Ectodermal cell (in vitro differentiated cells): ENCODE data around the gene TSG101.

Source experiments
- H3K27ac ChIP-seq: 2 replicates; pipeline ENCODE4 v1.7.0; 2013; ENCODE audit warnings: mild to moderate bottlenecking, low read depth, low read length; ENCODE audit not compliant: insufficient read depth, poor library complexity, severe bottlenecking
- H3K27me3 ChIP-seq: 2 replicates; pipeline ENCODE4 v1.7.0; 2013; ENCODE audit warnings: mild to moderate bottlenecking, low read length; ENCODE audit not compliant: insufficient read depth, control insufficient read depth, poor library complexity, severe bottlenecking
- H3K36me3 ChIP-seq: one replicate; pipeline ENCODE4 v1.7.0; 2013; ENCODE audit warnings: low read length; ENCODE audit not compliant: control insufficient read depth, insufficient read depth
- H3K4me1 ChIP-seq: one replicate; pipeline ENCODE4 v1.7.0; 2013; ENCODE audit warnings: low read length; ENCODE audit not compliant: control insufficient read depth, insufficient read depth
- H3K4me3 ChIP-seq: 2 replicates; pipeline ENCODE4 v1.7.0; 2013; ENCODE audit warnings: low read depth, low read length, control low read depth; ENCODE audit not compliant: insufficient read depth
- H3K9me3 ChIP-seq: 2 replicates; pipeline ENCODE4 v1.7.0; 2013; ENCODE audit warnings: mild to moderate bottlenecking, low read length, moderate library complexity; ENCODE audit not compliant: control insufficient read depth
- WGBS, 2 experiments: methylation state at CpG; one replicate each; pipeline ENCODE4 v1.1.7; 2013; ENCODE audit warnings: missing lambda C conversion rate in 2 of 2; 5-methylcytosine and 5-hydroxymethylcytosine counted together

Gene TSG101

GRCh38 chr11:18468961-18469360 lies 57.8 kb downstream of the TSG101 start:
- no peak overlapping the region for H3K4me3 ChIP-seq
- H3K4me1 ChIP-seq: no peaks in the 10 kb centered on the region
- no peaks in the 10 kb centered on the region for H3K9me3 ChIP-seq
- no peaks in the 10 kb centered on the region for H3K36me3 ChIP-seq
- WGBS, 2 experiments: 96 to 100% methylated on average over 7 of the region's 7 CpGs
- no peaks in the 10 kb centered on the region for H3K27me3 ChIP-seq
- H3K27ac ChIP-seq: no peak overlapping the region

GRCh38 chr11:18468059-18468458 lies 58.7 kb downstream of the TSG101 start:
- no peaks in the 10 kb centered on the region for H3K27me3 ChIP-seq
- WGBS, 2 experiments: 93 to 94% methylated on average over 2 of the region's 2 CpGs
- no peak overlapping the region for H3K27ac ChIP-seq
- H3K36me3 ChIP-seq: no peaks in the 10 kb centered on the region
- no peak overlapping the region for H3K4me3 ChIP-seq
- no peaks in the 10 kb centered on the region for H3K9me3 ChIP-seq
- H3K4me1 ChIP-seq: no peaks in the 10 kb centered on the region

GRCh38 chr11:18466402-18466801 lies 60.3 kb downstream of the TSG101 start:
- Histone ChIP-seq H3K27me3 (no peaks in the 10 kb centered on the region), H3K27ac (no peak overlapping the region), H3K9me3 (no peaks in the 10 kb centered on the region), H3K4me1 (no peaks in the 10 kb centered on the region), H3K4me3 (no peak overlapping the region), H3K36me3 (no peaks in the 10 kb centered on the region)
- 84 to 95% methylated on average over 2 of the region's 2 CpGs for WGBS, 2 experiments

- no peaks in the 10 kb centered on the region for H3K9me3 ChIP-seq
- H3K4me1 ChIP-seq: no peaks in the 10 kb centered on the region
- no peak overlapping the region for H3K27ac ChIP-seq
- H3K27me3 ChIP-seq: no peaks in the 10 kb centered on the region
- no peaks in the 10 kb centered on the region for H3K36me3 ChIP-seq
- 90 to 91% methylated on average over 1 of the region's 1 CpG for WGBS, 2 experiments
- H3K4me3 ChIP-seq: no peak overlapping the region
These were observed 63.3 kb downstream of the TSG101 start for GRCh38 chr11:18463439-18463838.

- no peaks in the 10 kb centered on the region for H3K4me1 ChIP-seq
- H3K27me3 ChIP-seq: no peaks in the 10 kb centered on the region
- no peaks in the 10 kb centered on the region for H3K36me3 ChIP-seq
- 87 to 92% methylated on average over 6 of the region's 6 CpGs for WGBS, 2 experiments
- no peak overlapping the region for H3K4me3 ChIP-seq
- H3K9me3 ChIP-seq: no peaks in the 10 kb centered on the region
- no peak overlapping the region for H3K27ac ChIP-seq
These were observed 64.8 kb downstream of the TSG101 start for GRCh38 chr11:18461909-18462308.

- H3K36me3 ChIP-seq: no peaks in the 10 kb centered on the region
- WGBS, 2 experiments: 97 to 100% methylated on average over 3 to 4 of the region's 4 CpGs
These were observed 67.1 kb downstream of the TSG101 start for GRCh38 chr11:18459634-18460033.

GRCh38 chr11:18457450-18457849 lies 69.3 kb downstream of the TSG101 start:
- no peak overlapping the region for H3K4me3 ChIP-seq
- 79 to 83% methylated on average over 3 of the region's 3 CpGs for WGBS, 2 experiments
- no peak overlapping the region for H3K27ac ChIP-seq

More at GRCh38 chr11:18459634-18460033, 67.1 kb downstream of the TSG101 start:
- H3K4me1 ChIP-seq: no peaks in the 10 kb centered on the region
- H3K4me3 ChIP-seq: no peak overlapping the region
- H3K27me3 ChIP-seq: no peaks in the 10 kb centered on the region
- H3K27ac ChIP-seq: no peak overlapping the region
- no peaks in the 10 kb centered on the region for H3K9me3 ChIP-seq

GRCh38 chr11:18455686-18456372 lies 70.9 kb downstream of the TSG101 start, which contains the start of gene LDHAL6A:
Gene LDHAL6A, plus strand, starts transcription at chr11:18455856. Its CDS starts 825 bp downstream, at chr11:18456681.
- no peak within 1 kb of the TSS for H3K4me3 ChIP-seq
- H3K36me3 ChIP-seq: no peaks in the 10 kb centered on the region
- no peaks in the 10 kb centered on the region for H3K9me3 ChIP-seq
- no peaks in the 10 kb centered on the region for H3K4me1 ChIP-seq
- no peaks in the 10 kb centered on the region for H3K27me3 ChIP-seq
- no peak within 1 kb of the TSS for H3K27ac ChIP-seq
- 93 to 94% methylated on average over 47 of the region's 47 CpGs for WGBS, 2 experiments

More at GRCh38 chr11:18457450-18457849, 69.3 kb downstream of the TSG101 start:
- Histone ChIP-seq H3K9me3 (no peaks in the 10 kb centered on the region), H3K27me3 (no peaks in the 10 kb centered on the region), H3K4me1 (no peaks in the 10 kb centered on the region), H3K36me3 (no peaks in the 10 kb centered on the region)

- WGBS, 2 experiments: 80 to 84% methylated on average over 2 of the region's 2 CpGs
These were observed 73.8 kb downstream of the TSG101 start for GRCh38 chr11:18452927-18453326.

GRCh38 chr11:18449251-18449650 lies 77.5 kb downstream of the TSG101 start:
- 94 to 95% methylated on average over 3 of the region's 3 CpGs for WGBS, 2 experiments
- Histone ChIP-seq H3K9me3 (no peaks in the 10 kb centered on the region), H3K27me3 (no peaks in the 10 kb centered on the region), H3K27ac (no peak overlapping the region), H3K36me3 (no peaks in the 10 kb centered on the region), H3K4me1 (no peaks in the 10 kb centered on the region), H3K4me3 (no peak overlapping the region)

More at GRCh38 chr11:18452927-18453326, 73.8 kb downstream of the TSG101 start:
- H3K9me3 ChIP-seq: no peaks in the 10 kb centered on the region
- H3K27ac ChIP-seq: no peak overlapping the region
- H3K27me3 ChIP-seq: no peaks in the 10 kb centered on the region
- no peaks in the 10 kb centered on the region for H3K4me1 ChIP-seq
- no peaks in the 10 kb centered on the region for H3K36me3 ChIP-seq
- H3K4me3 ChIP-seq: no peak overlapping the region
